SK-N-SH (cell line): ENCODE measurements around the gene LRRC27. TPM values are rescaled to one million over a fixed set of nuclear protein-coding genes. Genes with fewer than 3 reads are reported as not detected.

Experiments
- CTCF ChIA-PET: fragments of 300-600, 350-600 bp; formaldehyde crosslinking; extraction: SDS; loops from one replicate; lab custom pipeline; 2021; lab: Yijun Ruan, JAX
- POLR2A ChIA-PET: fragments of 350-600 bp; sonication (Branson Sonifier 250); formaldehyde crosslinking; extraction: SDS; loops from one replicate; lab custom pipeline; 2020; ENCODE audit warnings: antibody characterized with exemption, inconsistent platforms; lab: Yijun Ruan, JAX
- DNase-seq: peaks from one replicate; pipeline ENCODE4 v3.0.0; 2012
- H2AFZ ChIP-seq: fragments of 200-600 bp; sonication (generic); 2 replicates; pipeline ENCODE4 v1.8.1; 2016; ENCODE audit warnings: antibody characterized with exemption, mild to moderate bottlenecking, low read depth
- H3F3A ChIP-seq: fragments of 200-600 bp; sonication (generic); replicated peaks from 2 replicates; pipeline ENCODE3; 2016; ENCODE audit warnings: antibody characterized with exemption, mild to moderate bottlenecking; ENCODE audit not compliant: insufficient read depth
- H3K27ac ChIP-seq, 2 experiments: fragments of 200-500 bp in 1 of 2; fragments of 200-600 bp in 1 of 2; sonication (Bioruptor generic) in 1 of 2; sonication (generic), shearing (Covaris generic) in 1 of 2; 2 replicates each; pipeline versions ENCODE4 v1.5.1 to v1.6.1; 2014 to 2016; ENCODE audit warnings: low read depth in 2 of 2, inconsistent platforms in 1 of 2, low read length in 1 of 2, mild to moderate bottlenecking in 1 of 2, mixed read lengths in 1 of 2
- H3K27me3 ChIP-seq: fragments of 200-600 bp; sonication (generic), shearing (Covaris generic); 2 replicates; pipeline ENCODE4 v1.6.1; 2016; ENCODE audit warnings: mixed run types; ENCODE audit not compliant: insufficient read depth
- H3K36me3 ChIP-seq, 2 experiments: fragments of 200-500 bp in 1 of 2; fragments of 200-600 bp in 1 of 2; sonication (Bioruptor generic) in 1 of 2; sonication (generic) in 1 of 2; replicated peaks in 1 of 2; 2 replicates each; pipeline versions ENCODE3 to v1.5.1; 2014 to 2016; ENCODE audit warnings: low read length in 1 of 2, mild to moderate bottlenecking in 1 of 2; ENCODE audit not compliant: insufficient read depth in 2 of 2, control insufficient read depth in 1 of 2
- H3K4me1 ChIP-seq, 2 experiments: fragments of 200-500 bp in 1 of 2; fragments of 200-600 bp in 1 of 2; sonication (Bioruptor generic) in 1 of 2; sonication (generic), shearing (Covaris generic) in 1 of 2; 2 replicates each; pipeline versions ENCODE4 v1.5.1 to v1.6.1; 2014 to 2016; ENCODE audit warnings: low read depth in 1 of 2, low read length in 1 of 2, mixed run types in 1 of 2; ENCODE audit not compliant: insufficient read depth in 2 of 2, control insufficient read depth in 1 of 2
- H3K4me2 ChIP-seq: fragments of 200-600 bp; sonication (generic), shearing (Covaris generic); 2 replicates; pipeline ENCODE4 v1.6.1; 2017; ENCODE audit warnings: mixed run types
- H3K4me3 ChIP-seq, 2 experiments: fragments of 200-500 bp in 1 of 2; fragments of 200-600 bp in 1 of 2; sonication (Bioruptor generic) in 1 of 2; sonication (generic), shearing (Covaris generic) in 1 of 2; 2 replicates each; pipeline versions ENCODE4 v1.5.1 to v1.8.1; 2014 to 2016; ENCODE audit warnings: low read depth in 2 of 2, inconsistent platforms in 1 of 2, low read length in 1 of 2, mild to moderate bottlenecking in 1 of 2, mixed read lengths in 1 of 2, moderate library complexity in 1 of 2
- H3K79me2 ChIP-seq: fragments of 200-600 bp; sonication (generic); 2 replicates; pipeline ENCODE4 v1.8.1; 2017; ENCODE audit warnings: mild to moderate bottlenecking; ENCODE audit not compliant: insufficient read depth
- H3K9ac ChIP-seq: fragments of 200-600 bp; sonication (generic); 2 replicates; pipeline ENCODE4 v1.6.1; 2017; ENCODE audit warnings: mixed run types
- H3K9me2 ChIP-seq: fragments of 200-600 bp; sonication (generic); 2 replicates; pipeline ENCODE4 v1.6.1; 2017; ENCODE audit warnings: mixed run types
- H3K9me3 ChIP-seq: fragments of 200-600 bp; sonication (generic); 2 replicates; pipeline ENCODE4 v1.6.1; 2017; ENCODE audit warnings: mixed run types, mild to moderate bottlenecking, moderate library complexity
- H4K20me1 ChIP-seq: fragments of 200-600 bp; sonication (generic); 2 replicates; pipeline ENCODE4 v1.6.1; 2017; ENCODE audit warnings: mild to moderate bottlenecking, mixed run types; ENCODE audit not compliant: insufficient read depth
- FOSL2 ChIP-seq: IDR thresholded peaks from 2 replicates; pipeline ENCODE4 v1.4.0; 2012; ENCODE audit warnings: low read depth, mild to moderate bottlenecking, moderate library complexity, borderline replicate concordance
- NRF1 ChIP-seq: IDR thresholded peaks from 2 replicates; pipeline ENCODE4 v1.6.1; 2012; ENCODE audit warnings: low read depth, mild to moderate bottlenecking, low read length
- RFX5 ChIP-seq: IDR thresholded peaks from 2 replicates; pipeline ENCODE4 v1.6.1; 2012; ENCODE audit warnings: mild to moderate bottlenecking, improper control_type of control experiment, low read length
- RXRA ChIP-seq: IDR thresholded peaks from 2 replicates; pipeline ENCODE4 v1.4.0; 2012; ENCODE audit warnings: low read depth, mild to moderate bottlenecking, borderline replicate concordance
- TAF1 ChIP-seq: IDR thresholded peaks from 2 replicates; pipeline ENCODE4 v1.6.1; 2012; ENCODE audit warnings: low read depth, mild to moderate bottlenecking, low read length, moderate library complexity, borderline replicate concordance
- WGBS: methylation state at CpG from one replicate; pipeline ENCODE4 v1.1.6; 2017; ENCODE audit warnings: low lambda C conversion rate; 5-methylcytosine and 5-hydroxymethylcytosine counted together
- polyA plus RNA-seq, 3 experiments: library from polyadenylated mRNA; depleted of rRNA; stranded (reverse); fragments of >200 nt; gene quantifications; 2 replicates each; pipeline ENCODE4 v1.2.3, GENCODE V29; 2012
- TF ChIP-seq, protein P1 (sequence below): IDR thresholded peaks from 2 replicates; pipeline ENCODE4 v1.6.1; 2012; ENCODE audit warnings: mild to moderate bottlenecking, low read depth, low read length, moderate library complexity
- TF ChIP-seq, protein P2 (sequence below): IDR thresholded peaks from 2 replicates; pipeline ENCODE4 v1.4.0; 2012; ENCODE audit warnings: low read depth, borderline replicate concordance
- TF ChIP-seq, protein P3 (sequence below): IDR thresholded peaks from 2 replicates; pipeline ENCODE4 v1.4.0; 2012; ENCODE audit warnings: low read depth, borderline replicate concordance
- TF ChIP-seq, protein P4 (sequence below): IDR thresholded peaks from 2 replicates; pipeline ENCODE4; 2012

The LRRC27 gene
- polyA plus RNA-seq, 1 of the 3 experiments (the other 2 are of a cell fraction) = 10.0 TPM

DNA sequence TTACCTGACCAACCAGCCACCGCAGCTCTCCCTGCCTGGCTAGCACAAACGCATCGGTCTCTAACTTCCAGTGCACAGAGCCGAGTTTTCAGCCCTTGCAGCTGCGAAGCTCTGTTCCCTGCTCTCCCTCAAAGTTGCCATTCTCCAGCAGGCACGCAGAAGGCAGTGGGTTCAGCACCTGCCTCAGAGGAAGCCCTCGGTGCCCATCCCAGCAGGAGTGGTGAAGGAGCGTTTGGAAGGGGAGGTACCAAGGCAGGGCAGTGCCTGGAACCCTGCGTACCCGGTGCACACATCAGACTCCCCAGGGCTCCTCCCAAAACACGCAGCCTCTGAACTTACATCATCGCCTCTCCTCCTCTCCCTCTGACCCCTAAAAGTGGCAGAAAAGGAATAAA is 22.5 kb upstream of the LRRC27 start:
- no peak overlapping the region for H3K4me3 ChIP-seq
- no peaks in the 10 kb centered on the region for H3K9me2 ChIP-seq
- no peak overlapping the region for H3K4me2 ChIP-seq
- H3K79me2 ChIP-seq = 0 out of 2 replicates have a peak, but pooled peaks cover 5% of the 10 kb centered on the region
- H3K9ac ChIP-seq = no peak overlapping the region
- H3K4me1 ChIP-seq = peaks cover 0 to 25% of the 10 kb centered on the region in 2 experiments; a peak in 1 of 4 replicates
- ChIA-PET POLR2A (interaction anchor here (0.7 kb wide), 1 partner anchor 45 kb away, joined by 3 read pairs; no protein-coding TSS in a partner anchor), CTCF (no interaction called here)
- H3K9me3 ChIP-seq = no peaks in the 10 kb centered on the region
- 89% methylated on average over 12 of the region's 12 CpGs for WGBS
- TF ChIP-seq, protein P1, sequence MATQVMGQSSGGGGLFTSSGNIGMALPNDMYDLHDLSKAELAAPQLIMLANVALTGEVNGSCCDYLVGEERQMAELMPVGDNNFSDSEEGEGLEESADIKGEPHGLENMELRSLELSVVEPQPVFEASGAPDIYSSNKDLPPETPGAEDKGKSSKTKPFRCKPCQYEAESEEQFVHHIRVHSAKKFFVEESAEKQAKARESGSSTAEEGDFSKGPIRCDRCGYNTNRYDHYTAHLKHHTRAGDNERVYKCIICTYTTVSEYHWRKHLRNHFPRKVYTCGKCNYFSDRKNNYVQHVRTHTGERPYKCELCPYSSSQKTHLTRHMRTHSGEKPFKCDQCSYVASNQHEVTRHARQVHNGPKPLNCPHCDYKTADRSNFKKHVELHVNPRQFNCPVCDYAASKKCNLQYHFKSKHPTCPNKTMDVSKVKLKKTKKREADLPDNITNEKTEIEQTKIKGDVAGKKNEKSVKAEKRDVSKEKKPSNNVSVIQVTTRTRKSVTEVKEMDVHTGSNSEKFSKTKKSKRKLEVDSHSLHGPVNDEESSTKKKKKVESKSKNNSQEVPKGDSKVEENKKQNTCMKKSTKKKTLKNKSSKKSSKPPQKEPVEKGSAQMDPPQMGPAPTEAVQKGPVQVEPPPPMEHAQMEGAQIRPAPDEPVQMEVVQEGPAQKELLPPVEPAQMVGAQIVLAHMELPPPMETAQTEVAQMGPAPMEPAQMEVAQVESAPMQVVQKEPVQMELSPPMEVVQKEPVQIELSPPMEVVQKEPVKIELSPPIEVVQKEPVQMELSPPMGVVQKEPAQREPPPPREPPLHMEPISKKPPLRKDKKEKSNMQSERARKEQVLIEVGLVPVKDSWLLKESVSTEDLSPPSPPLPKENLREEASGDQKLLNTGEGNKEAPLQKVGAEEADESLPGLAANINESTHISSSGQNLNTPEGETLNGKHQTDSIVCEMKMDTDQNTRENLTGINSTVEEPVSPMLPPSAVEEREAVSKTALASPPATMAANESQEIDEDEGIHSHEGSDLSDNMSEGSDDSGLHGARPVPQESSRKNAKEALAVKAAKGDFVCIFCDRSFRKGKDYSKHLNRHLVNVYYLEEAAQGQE = no peak
- TF ChIP-seq, protein P2, sequence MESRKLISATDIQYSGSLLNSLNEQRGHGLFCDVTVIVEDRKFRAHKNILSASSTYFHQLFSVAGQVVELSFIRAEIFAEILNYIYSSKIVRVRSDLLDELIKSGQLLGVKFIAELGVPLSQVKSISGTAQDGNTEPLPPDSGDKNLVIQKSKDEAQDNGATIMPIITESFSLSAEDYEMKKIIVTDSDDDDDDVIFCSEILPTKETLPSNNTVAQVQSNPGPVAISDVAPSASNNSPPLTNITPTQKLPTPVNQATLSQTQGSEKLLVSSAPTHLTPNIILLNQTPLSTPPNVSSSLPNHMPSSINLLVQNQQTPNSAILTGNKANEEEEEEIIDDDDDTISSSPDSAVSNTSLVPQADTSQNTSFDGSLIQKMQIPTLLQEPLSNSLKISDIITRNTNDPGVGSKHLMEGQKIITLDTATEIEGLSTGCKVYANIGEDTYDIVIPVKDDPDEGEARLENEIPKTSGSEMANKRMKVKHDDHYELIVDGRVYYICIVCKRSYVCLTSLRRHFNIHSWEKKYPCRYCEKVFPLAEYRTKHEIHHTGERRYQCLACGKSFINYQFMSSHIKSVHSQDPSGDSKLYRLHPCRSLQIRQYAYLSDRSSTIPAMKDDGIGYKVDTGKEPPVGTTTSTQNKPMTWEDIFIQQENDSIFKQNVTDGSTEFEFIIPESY = no peak
- TF ChIP-seq, protein P3, sequence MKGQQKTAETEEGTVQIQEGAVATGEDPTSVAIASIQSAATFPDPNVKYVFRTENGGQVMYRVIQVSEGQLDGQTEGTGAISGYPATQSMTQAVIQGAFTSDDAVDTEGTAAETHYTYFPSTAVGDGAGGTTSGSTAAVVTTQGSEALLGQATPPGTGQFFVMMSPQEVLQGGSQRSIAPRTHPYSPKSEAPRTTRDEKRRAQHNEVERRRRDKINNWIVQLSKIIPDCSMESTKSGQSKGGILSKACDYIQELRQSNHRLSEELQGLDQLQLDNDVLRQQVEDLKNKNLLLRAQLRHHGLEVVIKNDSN = no peak
- no peak for TF ChIP-seq FOSL2
- no peak for TF ChIP-seq RFX5
- TF ChIP-seq TAF1 = no peak
- no peak for TF ChIP-seq NRF1
- TF ChIP-seq RXRA = no peak
- TF ChIP-seq, protein P4, sequence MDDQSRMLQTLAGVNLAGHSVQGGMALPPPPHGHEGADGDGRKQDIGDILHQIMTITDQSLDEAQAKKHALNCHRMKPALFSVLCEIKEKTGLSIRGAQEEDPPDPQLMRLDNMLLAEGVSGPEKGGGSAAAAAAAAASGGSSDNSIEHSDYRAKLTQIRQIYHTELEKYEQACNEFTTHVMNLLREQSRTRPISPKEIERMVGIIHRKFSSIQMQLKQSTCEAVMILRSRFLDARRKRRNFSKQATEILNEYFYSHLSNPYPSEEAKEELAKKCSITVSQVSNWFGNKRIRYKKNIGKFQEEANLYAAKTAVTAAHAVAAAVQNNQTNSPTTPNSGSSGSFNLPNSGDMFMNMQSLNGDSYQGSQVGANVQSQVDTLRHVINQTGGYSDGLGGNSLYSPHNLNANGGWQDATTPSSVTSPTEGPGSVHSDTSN = no peak
- H3K36me3 ChIP-seq = peaks cover 0 to 4% of the 10 kb centered on the region in 2 experiments
- no peak overlapping the region for H2AFZ ChIP-seq
- no peak for DNase-seq
- no peaks in the 10 kb centered on the region for H3F3A ChIP-seq
- H3K27me3 ChIP-seq = no peaks in the 10 kb centered on the region
- H4K20me1 ChIP-seq = no peaks in the 10 kb centered on the region
- H3K27ac ChIP-seq = no peak overlapping the region
